HG03066 (cell line): Measurements from ENCODE around the gene OR2W3.

ENCODE experiments used
- ATAC-seq: cut with Tn5 transposase; IDR thresholded peaks from one replicate; pipeline ENCODE4 v1.9.1; 2021; ENCODE audit warnings: low read depth; ENCODE audit not compliant: unreplicated experiment

The OR2W3 gene

GRCh38 chr1:247914941-247915662 lies 19.7 kb downstream of the OR2W3 start:
- no peak for ATAC-seq

DNA sequence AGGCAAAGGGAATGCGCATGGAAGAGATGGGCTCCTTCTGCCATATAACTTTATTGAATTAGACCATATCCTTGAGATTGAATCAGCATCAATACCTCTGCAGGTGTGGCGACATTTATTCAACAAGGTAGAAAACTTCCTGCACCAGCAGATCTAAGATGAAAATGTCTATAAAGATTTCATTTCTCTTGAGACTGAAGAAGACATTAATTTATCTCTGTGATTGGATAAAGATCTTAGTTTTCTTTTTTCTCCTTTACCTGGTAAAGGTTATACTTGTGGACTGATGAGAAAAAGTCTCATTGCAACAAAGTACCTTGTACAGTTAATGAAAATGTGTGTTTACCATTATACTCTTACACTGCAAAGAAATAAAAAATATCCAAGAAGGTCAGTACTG lies 24.6 kb downstream of the OR2W3 start, which contains the start of gene OR2T8:
TSS of gene OR2T8 (plus strand) at position 301 of the 400 bp plus-strand sequence. CDS start 766 bp downstream, outside the sequence.
- ATAC-seq, result no peak

DNA sequence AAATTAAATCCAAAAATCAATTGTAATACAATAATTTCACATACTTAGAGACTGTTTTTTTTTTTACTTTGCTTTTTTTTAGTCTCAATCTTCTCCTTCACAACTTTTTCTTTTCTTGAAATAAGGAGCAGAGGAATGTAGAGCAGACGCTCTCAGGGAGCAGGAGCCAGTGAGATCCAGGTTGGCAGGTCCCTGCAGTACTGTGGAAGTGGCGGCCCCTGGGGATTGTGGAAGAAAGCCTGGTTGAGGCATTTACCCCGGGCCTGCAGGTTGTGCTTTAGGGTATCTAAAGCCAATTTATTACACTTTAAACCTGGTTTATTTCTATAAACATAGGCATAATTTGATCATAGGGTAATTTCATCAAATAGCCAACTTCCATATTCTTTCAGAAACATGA lies 28.6 kb downstream of the OR2W3 start:
- no peak for ATAC-seq

DNA sequence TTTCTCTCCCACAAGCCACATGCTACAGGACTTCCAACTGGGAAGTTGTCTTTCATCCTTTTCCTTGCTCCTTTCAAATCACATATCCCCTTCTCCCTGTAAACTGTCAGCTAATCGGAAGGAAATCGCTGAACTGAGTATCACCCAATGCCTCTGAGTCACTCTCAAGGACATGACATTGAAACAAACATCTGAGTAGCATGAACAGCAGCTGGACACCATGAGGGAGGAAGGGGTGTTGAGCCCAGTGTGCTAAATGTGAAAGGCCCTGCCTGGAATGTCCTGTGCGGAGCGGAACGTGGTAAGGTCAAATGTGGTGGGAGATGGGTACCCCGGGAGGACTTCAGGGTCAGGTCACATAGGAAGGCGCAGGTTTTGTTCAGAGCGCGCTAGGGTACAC lies 29.5 kb downstream of the OR2W3 start, which contains the start of gene OR2AJ1:
TSS of gene OR2AJ1 (plus strand) at position 22 of the 400 bp plus-strand sequence. CDS start 8,880 bp downstream, outside the sequence.
- ATAC-seq, result no peak

GRCh38 chr1:247933989-247934388 lies 38.6 kb downstream of the OR2W3 start:
- ATAC-seq, result no peak

DNA sequence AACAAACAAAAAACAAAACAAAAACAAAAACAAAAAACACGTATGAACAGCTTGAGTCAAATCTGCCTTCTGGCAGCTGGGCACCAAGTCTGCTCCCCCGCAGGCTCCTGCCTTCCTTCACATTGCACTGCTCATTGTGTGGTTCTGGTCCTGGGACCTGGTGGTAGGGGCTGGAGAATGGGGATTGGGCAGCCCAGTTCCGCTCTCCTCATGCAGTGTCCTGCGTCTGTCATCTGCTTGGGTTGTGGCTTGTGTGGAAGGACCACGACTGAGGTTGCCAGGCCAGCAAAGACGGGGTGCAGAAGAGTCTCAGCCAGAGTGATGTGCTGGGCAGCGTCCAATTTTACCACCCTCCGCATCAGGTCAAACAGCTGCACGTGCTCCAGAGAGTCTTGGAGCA lies 40.4 kb downstream of the OR2W3 start:
- no peak for ATAC-seq

- no peak for ATAC-seq
Measured at GRCh38 chr1:247936415-247936814, 41.0 kb downstream of the OR2W3 start.

DNA sequence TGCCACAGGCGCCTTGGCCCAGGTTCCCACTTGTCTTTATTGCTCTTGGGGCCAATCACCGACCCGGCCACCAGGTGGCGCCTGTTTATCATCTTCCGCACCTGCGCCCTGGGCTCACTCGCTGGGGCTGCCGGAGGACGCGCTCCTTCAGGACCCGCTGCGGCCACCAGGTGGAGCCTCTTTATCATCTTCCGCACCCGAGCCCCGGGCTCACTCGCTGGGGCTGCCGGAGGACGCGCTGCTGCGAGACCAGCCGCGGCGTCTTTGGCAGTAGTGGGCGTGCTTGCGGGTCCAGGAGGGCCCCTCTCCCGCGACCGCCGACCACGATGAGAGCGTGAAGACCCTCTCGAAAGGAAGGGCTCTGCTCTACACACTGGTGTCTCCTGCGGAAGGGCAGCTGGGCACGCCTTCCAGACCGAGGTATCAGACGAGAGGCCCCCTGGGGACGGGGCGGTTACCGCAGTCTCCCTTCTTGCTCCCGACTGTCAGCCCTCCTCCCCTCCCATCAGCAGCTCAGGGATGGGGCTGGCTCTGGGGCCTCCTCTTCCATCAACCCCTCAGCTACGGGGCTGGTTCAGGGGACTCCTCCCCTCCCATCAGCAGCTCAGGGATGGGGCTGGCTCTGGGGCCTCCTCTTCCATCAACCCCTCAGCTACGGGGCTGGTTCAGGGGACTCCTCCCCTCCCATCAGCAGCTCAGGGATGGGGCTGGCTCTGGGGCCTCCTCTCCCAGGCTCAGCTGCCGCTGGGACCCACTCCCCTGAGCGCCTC lies 41.8 kb downstream of the OR2W3 start:
- ATAC-seq, result peak; percentile 100

GRCh38 chr1:247942624-247943023 lies 47.2 kb downstream of the OR2W3 start:
- no peak for ATAC-seq
